ENCODE data around the gene LEFTY2.

LEFTY2 gene

DNA sequence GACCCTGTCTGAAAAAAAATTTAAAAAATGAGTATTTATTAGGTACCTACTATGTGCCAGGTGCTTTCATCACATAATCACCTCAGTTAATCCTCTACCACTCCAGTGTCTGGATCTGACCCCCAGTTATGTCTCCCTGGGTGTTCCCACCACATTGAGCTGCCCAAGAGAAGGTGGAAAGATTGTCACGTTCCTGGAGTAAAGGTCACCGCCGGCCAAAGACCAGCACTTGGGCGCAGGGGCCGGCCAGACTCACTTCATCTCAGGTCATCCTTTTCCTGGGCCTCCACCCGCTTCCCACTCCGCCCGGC lies 17.7 kb downstream of the LEFTY2 start:
- H3K9me3 ChIP-seq (ENCODE audit: insufficient read depth, low read depth, low read length) = no peaks in the 10 kb centered on the region
- H3K9me2 ChIP-seq (replicated peaks; ENCODE audit: low read depth, low read length) = no peaks in the 10 kb centered on the region
- H4K20me1 ChIP-seq (ENCODE audit: insufficient read depth, low read length, poor library complexity, severe bottlenecking) = peaks cover 23% of the 10 kb centered on the region
- H2AFZ ChIP-seq (ENCODE audit: low read length) = no peak overlapping the region; the same call in 1 of the 2 replicates
- peaks cover 53% of the 10 kb centered on the region for H3K4me1 ChIP-seq (ENCODE audit: insufficient read depth, low read length, poor library complexity, severe bottlenecking)
- no peaks in the 10 kb centered on the region for H3F3A ChIP-seq (ENCODE audit: low read depth)
- H3K27me3 ChIP-seq (ENCODE audit: insufficient read depth, low read length, poor library complexity, severe bottlenecking) = no peaks in the 10 kb centered on the region
- peaks cover 38% of the 10 kb centered on the region for H3K79me2 ChIP-seq (ENCODE audit: insufficient read depth, low read length)
- H3K9ac ChIP-seq (ENCODE audit: low read depth, low read length, poor library complexity, severe bottlenecking) = peak overlapping the region; percentile 92
- TF ChIP-seq EZH2phosphoT487 (IDR thresholded peaks at IDR 0.05; ENCODE audit: borderline replicate concordance) (no peak), CTCF (conservative IDR thresholded peaks at IDR 0.05; ENCODE audit: low read length) (no peak)
- H3K36me3 ChIP-seq (ENCODE audit: insufficient read depth, low read length) = peaks cover 6% of the 10 kb centered on the region; the same call in 1 of the 2 replicates
- H3K4me3 ChIP-seq (ENCODE audit: low read length, poor library complexity, severe bottlenecking) = peak overlapping the region; percentile 87
- peak overlapping the region; percentile 85 for H3K4me2 ChIP-seq (ENCODE audit: low read depth, low read length, poor library complexity, severe bottlenecking)

GRCh38 chr1:225921734-225922709 lies 19.0 kb downstream of the LEFTY2 start:
- H3K9me2 ChIP-seq (replicated peaks; ENCODE audit: low read depth, low read length) = no peaks in the 10 kb centered on the region
- peaks cover 23% of the 10 kb centered on the region for H4K20me1 ChIP-seq (ENCODE audit: insufficient read depth, low read length, poor library complexity, severe bottlenecking)
- TF ChIP-seq EZH2phosphoT487 (IDR thresholded peaks at IDR 0.05; ENCODE audit: borderline replicate concordance) (no peak), CTCF (conservative IDR thresholded peaks at IDR 0.05; ENCODE audit: low read length) (no peak)
- H3K4me1 ChIP-seq (ENCODE audit: insufficient read depth, low read length, poor library complexity, severe bottlenecking) = peaks cover 48% of the 10 kb centered on the region
- H3K79me2 ChIP-seq (ENCODE audit: insufficient read depth, low read length) = peaks cover 38% of the 10 kb centered on the region
- peak overlapping the region; percentile 92 for H3K9ac ChIP-seq (ENCODE audit: low read depth, low read length, poor library complexity, severe bottlenecking)
- no peaks in the 10 kb centered on the region for H3K27me3 ChIP-seq (ENCODE audit: insufficient read depth, low read length, poor library complexity, severe bottlenecking)
- peak overlapping the region; percentile 85 for H3K4me2 ChIP-seq (ENCODE audit: low read depth, low read length, poor library complexity, severe bottlenecking)
- H3K4me3 ChIP-seq (ENCODE audit: low read length, poor library complexity, severe bottlenecking) = peak overlapping the region; percentile 87
- H3F3A ChIP-seq (ENCODE audit: low read depth) = no peaks in the 10 kb centered on the region
- no peaks in the 10 kb centered on the region for H3K9me3 ChIP-seq (ENCODE audit: insufficient read depth, low read depth, low read length)
- no peak overlapping the region for H2AFZ ChIP-seq (ENCODE audit: low read length)
- peaks cover 6% of the 10 kb centered on the region; the same call in 1 of the 2 replicates for H3K36me3 ChIP-seq (ENCODE audit: insufficient read depth, low read length)

DNA sequence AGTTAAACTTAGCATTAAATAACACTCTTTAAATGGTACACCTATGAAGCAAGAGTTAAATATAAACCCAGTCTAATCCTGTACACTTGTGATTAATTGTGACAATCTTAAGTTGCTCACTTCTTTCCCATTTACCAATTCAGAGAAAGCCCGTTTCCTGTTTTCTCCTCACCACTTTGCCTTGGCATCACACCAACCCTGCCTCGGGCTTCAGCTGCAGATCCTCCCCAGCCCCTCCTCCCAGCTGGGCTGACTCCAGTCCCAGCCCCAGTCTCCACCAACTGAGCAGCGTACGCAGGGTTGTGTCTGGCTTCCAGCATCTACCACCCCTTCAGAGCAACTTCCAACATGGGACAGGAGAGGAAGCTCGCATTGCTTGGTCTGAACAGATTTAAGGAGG lies 21.1 kb downstream of the LEFTY2 start:
- Histone ChIP-seq H3F3A (ENCODE audit: low read depth) (no peaks in the 10 kb centered on the region), H3K36me3 (ENCODE audit: insufficient read depth, low read length) (peaks cover 6% of the 10 kb centered on the region; the same call in 1 of the 2 replicates), H3K9ac (ENCODE audit: low read depth, low read length, poor library complexity, severe bottlenecking) (no peak overlapping the region), H3K4me2 (ENCODE audit: low read depth, low read length, poor library complexity, severe bottlenecking) (peak overlapping the region; percentile 85), H2AFZ (ENCODE audit: low read length) (no peak overlapping the region), H3K9me2 (replicated peaks; ENCODE audit: low read depth, low read length) (no peaks in the 10 kb centered on the region), H3K4me1 (ENCODE audit: insufficient read depth, low read length, poor library complexity, severe bottlenecking) (peaks cover 38% of the 10 kb centered on the region), H3K79me2 (ENCODE audit: insufficient read depth, low read length) (peaks cover 38% of the 10 kb centered on the region), H3K27me3 (ENCODE audit: insufficient read depth, low read length, poor library complexity, severe bottlenecking) (no peaks in the 10 kb centered on the region), H3K4me3 (ENCODE audit: low read length, poor library complexity, severe bottlenecking) (no peak overlapping the region), H4K20me1 (ENCODE audit: insufficient read depth, low read length, poor library complexity, severe bottlenecking) (peaks cover 23% of the 10 kb centered on the region), H3K9me3 (ENCODE audit: insufficient read depth, low read depth, low read length) (no peaks in the 10 kb centered on the region)
- TF ChIP-seq EZH2phosphoT487 (IDR thresholded peaks at IDR 0.05; ENCODE audit: borderline replicate concordance) = no peak
- no peak for TF ChIP-seq CTCF (conservative IDR thresholded peaks at IDR 0.05; ENCODE audit: low read length)

All from Loucy (cell line).